Omental fat pad (tissue), 4 donors: ENCODE results near the gene SYNGAP1. TPM values are rescaled to one million over a fixed set of nuclear protein-coding genes. Genes with fewer than 3 reads are reported as not detected.
"Not testable (repeated sequence)": the region's sequence is repeated elsewhere in the genome, so short reads cannot be mapped to it uniquely, and the experiment has no call there.

Source experiments
- ATAC-seq: fragments of 150-250 bp; one replicate; pipeline ENCODE4 v1.9.1; 2016; ENCODE audit warnings: mild to moderate bottlenecking, moderate library complexity; ENCODE audit not compliant: low FRiP score
- DNase-seq: peaks from one replicate; pipeline ENCODE4 v3.0.0-alpha.2; 2019; ENCODE audit warnings: low spot score
- total RNA-seq, 4 donors: library from RNA; depleted of rRNA; stranded (reverse); fragments of >200 nt; gene quantifications; one replicate each; pipeline ENCODE4 v1.1.0, GENCODE V29; 2016
- TF ChIP-seq, protein P1 (sequence below), 3 donors: fragments of 450-650 bp; IDR thresholded peaks; one replicate each; pipeline ENCODE4 v1.5.1; 2016 to 2017; ENCODE audit warnings: antibody characterized with exemption in 3 of 3, mild to moderate bottlenecking in 3 of 3, moderate library complexity in 2 of 3

SYNGAP1 gene
- total RNA-seq, 4 donors from 2014 or later: 8.8 to 12.3 (median 10.3) TPM

DNA sequence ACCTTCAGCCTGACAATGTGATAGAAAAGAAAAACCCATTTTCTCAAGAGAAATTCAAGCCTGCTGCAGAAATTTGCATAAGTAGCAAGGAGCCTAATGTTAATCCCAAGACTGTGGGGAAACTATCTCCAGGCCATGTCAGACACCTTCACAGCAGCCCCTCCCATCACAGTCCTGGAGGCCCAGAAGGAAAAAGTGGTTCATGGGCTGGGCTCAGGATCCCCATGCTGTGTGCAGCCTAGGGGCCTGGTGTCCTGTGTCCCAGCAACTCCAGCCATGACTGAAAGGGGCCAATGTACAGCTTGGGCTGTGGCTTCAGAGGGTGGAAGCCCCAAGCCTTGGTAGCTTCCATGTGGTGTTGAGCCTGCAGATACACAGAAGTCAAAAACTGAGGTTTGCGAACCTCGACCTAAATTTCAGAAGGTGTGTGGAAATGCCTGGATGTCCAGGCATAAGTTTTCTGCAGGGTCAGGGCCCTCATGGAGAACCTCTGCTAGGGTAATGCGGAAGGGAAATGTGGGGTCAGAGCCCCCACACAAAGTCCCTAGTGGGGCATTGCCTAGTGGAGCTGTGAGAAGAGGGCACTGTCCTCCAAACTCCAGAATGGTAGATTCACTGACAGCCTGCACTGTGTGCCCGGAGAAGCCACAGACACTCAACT lies 46.3 kb downstream of the SYNGAP1 start:
- ATAC-seq (no peak), DNase-seq (no peak)
- TF ChIP-seq, protein P1, sequence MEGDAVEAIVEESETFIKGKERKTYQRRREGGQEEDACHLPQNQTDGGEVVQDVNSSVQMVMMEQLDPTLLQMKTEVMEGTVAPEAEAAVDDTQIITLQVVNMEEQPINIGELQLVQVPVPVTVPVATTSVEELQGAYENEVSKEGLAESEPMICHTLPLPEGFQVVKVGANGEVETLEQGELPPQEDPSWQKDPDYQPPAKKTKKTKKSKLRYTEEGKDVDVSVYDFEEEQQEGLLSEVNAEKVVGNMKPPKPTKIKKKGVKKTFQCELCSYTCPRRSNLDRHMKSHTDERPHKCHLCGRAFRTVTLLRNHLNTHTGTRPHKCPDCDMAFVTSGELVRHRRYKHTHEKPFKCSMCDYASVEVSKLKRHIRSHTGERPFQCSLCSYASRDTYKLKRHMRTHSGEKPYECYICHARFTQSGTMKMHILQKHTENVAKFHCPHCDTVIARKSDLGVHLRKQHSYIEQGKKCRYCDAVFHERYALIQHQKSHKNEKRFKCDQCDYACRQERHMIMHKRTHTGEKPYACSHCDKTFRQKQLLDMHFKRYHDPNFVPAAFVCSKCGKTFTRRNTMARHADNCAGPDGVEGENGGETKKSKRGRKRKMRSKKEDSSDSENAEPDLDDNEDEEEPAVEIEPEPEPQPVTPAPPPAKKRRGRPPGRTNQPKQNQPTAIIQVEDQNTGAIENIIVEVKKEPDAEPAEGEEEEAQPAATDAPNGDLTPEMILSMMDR (IDR thresholded peaks at IDR 0.05): no peak

DNA sequence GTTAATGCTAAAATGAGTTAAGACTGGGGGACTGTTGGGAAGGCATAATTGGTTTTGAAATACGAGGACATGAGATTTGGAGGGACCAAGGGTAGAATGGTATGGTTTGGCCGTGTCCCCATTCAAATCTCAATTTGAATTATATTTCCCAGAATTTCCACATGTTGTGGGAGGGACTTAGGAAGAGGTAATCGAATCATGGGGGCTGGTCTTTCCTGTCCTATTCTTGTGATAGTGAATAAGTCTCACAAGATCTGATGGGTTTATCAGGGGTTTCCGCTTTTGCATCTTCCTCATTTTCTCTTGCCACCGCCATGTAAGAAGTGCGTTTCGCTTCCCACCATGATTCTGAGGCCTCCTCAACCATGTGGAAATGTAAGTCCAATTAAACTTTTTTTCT lies 47.2 kb downstream of the SYNGAP1 start:
- DNase-seq (no peak), ATAC-seq (no peak)
- TF ChIP-seq, protein P1 (IDR thresholded peaks at IDR 0.05): no peak

DNA sequence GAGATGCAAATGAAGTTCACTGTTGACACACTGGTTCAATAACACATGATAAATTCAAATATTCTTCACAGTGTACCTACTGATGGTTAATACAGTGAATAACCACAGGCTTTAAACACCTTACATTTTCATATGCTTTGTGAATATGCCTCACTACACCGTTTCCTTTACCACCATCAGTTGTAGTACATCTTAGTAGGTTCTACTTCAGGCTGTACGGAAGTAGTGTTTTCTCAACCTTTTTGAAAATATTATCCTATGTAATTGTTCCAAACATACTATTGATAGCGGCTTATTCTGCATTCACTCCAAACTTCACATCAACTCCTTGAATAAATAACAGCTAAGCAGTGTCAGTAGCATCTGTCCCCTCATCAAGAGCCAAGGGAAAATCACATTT lies 49.8 kb downstream of the SYNGAP1 start:
- ATAC-seq: no peak
- no peak for DNase-seq

DNA sequence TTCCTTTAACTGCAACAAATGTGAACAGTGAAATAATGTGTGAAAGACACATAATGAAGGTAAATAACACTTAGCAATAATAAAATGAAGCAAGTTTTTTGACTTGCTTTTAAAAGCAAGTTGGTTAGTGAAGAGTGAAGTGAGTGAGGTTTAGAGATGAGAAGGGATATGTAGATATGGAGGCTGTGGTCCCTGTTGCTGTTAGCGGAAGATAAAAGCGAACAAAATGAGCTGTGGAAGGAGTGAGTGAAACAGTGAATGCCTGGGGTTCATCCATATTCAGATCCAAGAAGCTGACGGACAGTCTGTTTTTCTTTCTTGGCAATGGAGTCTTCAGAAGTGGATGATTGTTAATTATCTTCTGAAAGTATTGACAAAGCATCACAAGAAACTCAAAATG lies 58.0 kb downstream of the SYNGAP1 start:
- no peak for ATAC-seq
- TF ChIP-seq, protein P1 (IDR thresholded peaks at IDR 0.05): no peak
- DNase-seq: no peak

More for the DNA sequence above, 49.8 kb downstream of the SYNGAP1 start:
- TF ChIP-seq, protein P1 (IDR thresholded peaks at IDR 0.05): no peak

DNA sequence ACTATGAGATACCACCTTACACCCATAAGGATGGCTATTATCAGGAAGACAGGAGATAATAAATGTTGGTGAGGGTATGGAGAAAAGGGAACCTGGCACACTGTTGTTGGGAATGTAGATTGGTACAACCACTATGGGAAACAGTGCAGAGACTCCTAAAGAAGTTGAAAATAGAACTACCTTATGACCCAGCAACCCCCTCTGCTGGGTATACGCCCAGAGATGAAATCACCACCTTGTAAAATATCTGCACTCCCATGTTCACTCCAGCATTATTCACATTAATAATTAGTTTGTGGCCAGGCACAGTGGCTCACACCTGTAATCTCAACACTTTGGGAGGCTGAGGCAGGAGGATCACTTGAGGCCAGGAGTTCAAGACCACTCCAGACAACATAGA lies 61.3 kb downstream of the SYNGAP1 start:
- no peak for DNase-seq
- ATAC-seq: no peak
- TF ChIP-seq, protein P1 (IDR thresholded peaks at IDR 0.05): no peak

DNA sequence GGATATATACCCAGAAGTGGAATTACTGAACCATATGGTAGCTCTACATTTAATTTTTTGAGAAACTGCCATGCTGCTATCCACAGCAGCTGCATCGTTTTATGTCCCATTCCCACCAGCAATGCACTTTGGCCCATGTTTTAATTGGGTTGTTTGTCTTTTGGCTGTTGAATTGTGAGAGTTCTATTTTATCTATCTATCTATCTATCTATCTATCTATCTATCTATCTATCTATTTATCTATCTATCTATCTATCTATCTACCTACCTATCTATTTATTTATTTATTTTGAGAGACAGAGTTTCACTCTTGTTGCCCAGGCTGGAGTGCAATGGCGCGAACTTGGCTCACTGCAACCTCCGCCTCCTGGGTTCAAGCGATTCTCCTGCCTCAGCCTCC lies 62.8 kb downstream of the SYNGAP1 start:
- not testable (repeated sequence) for ATAC-seq, DNase-seq

DNA sequence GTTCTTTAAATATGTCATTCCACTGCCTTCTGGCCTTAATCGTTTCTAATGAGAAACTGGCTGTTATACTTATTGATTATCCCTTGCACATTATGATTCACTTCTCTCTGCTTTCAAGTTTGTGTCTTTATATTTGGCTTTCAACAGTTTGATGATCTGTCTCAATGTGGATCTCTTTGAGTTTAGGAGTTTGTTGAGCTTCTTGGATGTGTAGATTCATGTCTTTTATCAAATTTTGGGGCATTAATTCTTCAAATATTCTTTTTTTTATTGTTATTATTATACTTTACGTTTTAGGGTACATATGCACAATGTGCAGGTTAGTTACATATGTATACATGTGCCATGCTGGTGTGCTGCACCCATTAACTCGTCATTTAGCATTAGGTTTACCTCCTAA lies 63.8 kb downstream of the SYNGAP1 start:
- DNase-seq (no peak), ATAC-seq (no peak)
- TF ChIP-seq, protein P1 (IDR thresholded peaks at IDR 0.05): no peak

DNA sequence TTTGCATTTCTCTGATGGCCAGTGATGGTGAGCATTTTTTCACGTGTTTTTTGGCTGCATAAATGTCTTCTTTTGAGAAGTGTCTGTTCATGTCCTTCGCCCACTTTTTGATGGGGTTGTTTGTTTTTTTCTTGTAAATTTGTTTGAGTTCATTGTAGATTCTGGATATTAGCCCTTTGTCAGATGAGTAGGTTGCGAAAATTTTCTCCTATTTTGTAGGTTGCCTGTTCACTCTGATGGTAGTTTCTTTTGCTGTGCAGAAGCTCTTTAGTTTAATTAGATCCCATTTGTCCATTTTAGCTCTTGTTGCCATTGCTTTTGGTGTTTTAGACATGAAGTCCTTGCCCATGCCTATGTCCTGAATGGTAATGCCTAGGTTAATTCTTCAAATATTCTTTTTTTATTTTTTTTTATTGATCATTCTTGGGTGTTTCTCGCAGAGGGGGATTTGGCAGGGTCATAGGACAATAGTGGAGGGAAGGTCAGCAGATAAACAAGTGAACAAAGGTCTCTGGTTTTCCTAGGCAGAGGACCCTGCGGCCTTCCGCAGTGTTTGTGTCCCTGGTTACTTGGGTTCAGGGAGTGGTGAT lies 64.9 kb downstream of the SYNGAP1 start:
- not testable (repeated sequence) for ATAC-seq, DNase-seq

DNA sequence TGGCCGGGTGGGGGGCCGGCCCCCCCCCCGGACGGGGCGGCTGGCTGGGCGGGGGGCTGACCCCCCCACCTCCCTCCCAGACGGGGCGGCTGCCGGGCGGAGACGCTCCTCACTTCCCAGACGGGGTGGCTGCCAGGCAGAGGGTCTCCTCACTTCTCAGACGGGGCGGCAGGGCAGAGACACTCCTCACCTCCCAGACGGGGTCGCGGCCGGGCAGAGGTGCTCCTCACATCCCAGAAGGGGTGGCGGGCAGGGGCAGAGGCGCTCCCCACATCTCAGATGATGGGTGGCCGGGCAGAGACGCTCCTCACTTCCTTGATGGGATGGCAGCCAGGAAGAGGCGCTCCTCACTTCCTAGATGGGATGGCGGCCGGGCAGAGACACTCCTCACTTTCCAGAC lies 65.8 kb downstream of the SYNGAP1 start:
- not testable (repeated sequence) for DNase-seq, ATAC-seq
